Gastroesophageal sphincter (tissue), 3 donors: ENCODE results near the gene ADM.

Source experiments
- POLR2AphosphoS5 ChIP-seq: sonication (generic); formaldehyde crosslinking; IDR thresholded peaks from one replicate; pipeline ENCODE4 v1.6.1; 2017; ENCODE audit warnings: antibody characterized with exemption
- TF ChIP-seq, protein P1 (sequence below), 4 experiments: fragments of 200-600 bp in 2 of 4; fragments of 450-650 bp in 2 of 4; sonication (generic) in 1 of 4; IDR thresholded peaks; one replicate each; pipeline ENCODE4 v1.5.1; 2017 to 2019; ENCODE audit warnings: antibody characterized with exemption in 4 of 4, mild to moderate bottlenecking in 2 of 4, moderate library complexity in 2 of 4

DNA sequence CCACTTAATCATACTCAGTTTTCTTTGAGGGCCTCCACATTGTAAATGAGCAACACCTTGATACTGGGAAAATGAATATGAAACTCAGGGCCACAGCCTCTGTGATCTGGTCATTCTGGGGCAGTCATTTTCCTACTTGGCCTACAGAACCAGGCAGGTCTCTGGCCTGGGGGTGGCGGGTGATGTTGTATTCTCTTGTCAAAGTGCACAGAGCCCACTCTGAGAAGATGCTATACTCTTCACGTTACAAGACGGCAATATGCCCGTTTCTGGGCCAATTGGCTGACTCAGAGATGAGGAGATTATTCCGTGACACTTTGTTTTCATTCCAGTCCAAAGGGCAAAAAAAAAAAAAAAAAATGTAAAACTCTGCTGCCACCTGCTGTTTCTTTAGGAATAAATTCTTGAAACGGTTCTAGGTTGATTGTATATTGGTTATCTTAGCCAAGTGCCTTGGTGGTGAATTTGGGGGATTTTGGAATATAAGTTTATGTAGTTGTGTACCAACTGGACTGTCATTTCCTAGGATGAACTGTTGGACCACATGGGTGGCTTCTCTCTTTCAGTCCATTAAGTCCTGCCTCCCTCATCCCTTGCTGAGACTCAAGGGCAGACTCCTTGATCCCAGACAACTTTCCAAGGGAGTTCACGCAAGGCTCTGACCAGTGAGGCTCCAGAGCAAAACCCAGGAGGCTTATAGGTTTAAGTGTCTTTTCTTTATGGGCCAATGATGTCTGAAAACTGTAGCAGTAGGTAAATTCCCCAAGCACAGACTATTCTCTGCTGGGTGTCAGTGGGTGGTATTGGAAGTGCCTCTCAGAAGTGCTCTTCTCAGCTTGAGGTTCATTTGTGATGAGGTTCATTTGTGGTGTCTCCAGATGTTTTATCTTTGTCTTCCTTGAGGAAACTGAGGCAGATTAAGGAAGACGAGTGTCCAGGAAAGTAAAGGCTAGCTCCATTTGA, 18.2 kb downstream of the ADM start:
- TF ChIP-seq, protein P1, sequence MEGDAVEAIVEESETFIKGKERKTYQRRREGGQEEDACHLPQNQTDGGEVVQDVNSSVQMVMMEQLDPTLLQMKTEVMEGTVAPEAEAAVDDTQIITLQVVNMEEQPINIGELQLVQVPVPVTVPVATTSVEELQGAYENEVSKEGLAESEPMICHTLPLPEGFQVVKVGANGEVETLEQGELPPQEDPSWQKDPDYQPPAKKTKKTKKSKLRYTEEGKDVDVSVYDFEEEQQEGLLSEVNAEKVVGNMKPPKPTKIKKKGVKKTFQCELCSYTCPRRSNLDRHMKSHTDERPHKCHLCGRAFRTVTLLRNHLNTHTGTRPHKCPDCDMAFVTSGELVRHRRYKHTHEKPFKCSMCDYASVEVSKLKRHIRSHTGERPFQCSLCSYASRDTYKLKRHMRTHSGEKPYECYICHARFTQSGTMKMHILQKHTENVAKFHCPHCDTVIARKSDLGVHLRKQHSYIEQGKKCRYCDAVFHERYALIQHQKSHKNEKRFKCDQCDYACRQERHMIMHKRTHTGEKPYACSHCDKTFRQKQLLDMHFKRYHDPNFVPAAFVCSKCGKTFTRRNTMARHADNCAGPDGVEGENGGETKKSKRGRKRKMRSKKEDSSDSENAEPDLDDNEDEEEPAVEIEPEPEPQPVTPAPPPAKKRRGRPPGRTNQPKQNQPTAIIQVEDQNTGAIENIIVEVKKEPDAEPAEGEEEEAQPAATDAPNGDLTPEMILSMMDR (IDR thresholded peaks at IDR 0.05) = peak; percentile 28 to 84 (median 67)
- peak; percentile 81 for TF ChIP-seq POLR2AphosphoS5
